ENCODE measurements around the gene ZGPAT. TPM values are rescaled to one million over a fixed set of nuclear protein-coding genes. Genes with fewer than 3 reads are reported as not detected.

ZGPAT gene
- polyA plus RNA-seq, 6 donors from 2014 or later = 25.5 to 58.2 (median 28.1) TPM

DNA sequence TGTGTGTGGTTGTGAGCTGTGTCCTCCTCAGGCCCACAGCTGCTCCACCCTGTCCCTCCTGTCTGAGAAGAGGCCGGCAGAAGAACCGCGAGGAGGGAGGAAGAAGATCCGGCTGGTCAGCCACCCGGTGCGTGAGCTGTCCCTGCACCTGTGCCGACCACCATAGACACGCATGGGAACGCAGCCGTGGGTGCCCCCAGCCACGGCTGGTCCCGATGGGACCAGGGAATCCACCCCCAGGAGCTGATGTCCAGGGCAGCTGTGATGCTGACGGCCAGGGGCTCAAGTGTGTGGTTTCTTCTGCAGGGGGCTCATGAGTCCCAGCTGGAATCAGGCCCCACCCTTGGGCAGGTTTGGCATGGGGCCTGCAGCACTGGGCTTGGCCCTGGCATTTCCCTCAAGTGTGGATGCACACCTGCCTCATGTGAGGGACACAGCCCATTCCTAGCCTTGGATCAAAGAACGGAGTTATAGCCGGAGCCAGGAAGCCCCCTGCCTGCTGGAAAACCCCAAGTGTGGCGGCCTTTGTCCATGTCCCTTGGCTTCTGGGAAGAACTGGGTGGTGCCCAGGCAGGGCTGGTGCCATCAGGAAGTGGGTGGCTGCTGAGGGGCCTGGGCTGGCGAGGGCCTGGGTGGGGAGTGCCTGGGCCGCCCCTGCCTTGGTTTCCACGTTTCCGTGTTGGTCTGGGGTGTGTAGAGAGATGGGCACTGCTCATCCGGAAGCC lies 16.0 kb upstream of the ZGPAT start:
- H3K9me3 Mint-ChIP-seq = no peaks in the 10 kb centered on the region
- H3K4me3 Mint-ChIP-seq = no peak overlapping the region
- no peak for ATAC-seq (ENCODE audit: low read depth in 2 of 2)
- DNase-seq = no peak
- H3K27ac Mint-ChIP-seq = peak overlapping the region in 1 of 6 donors; percentile 77
- no peaks in the 10 kb centered on the region for H3K27me3 Mint-ChIP-seq
- H3K4me1 Mint-ChIP-seq = peaks cover 6 to 13% (median 11%) of the 10 kb centered on the region in 3 donors
- H3K36me3 Mint-ChIP-seq = no peaks in the 10 kb centered on the region

DNA sequence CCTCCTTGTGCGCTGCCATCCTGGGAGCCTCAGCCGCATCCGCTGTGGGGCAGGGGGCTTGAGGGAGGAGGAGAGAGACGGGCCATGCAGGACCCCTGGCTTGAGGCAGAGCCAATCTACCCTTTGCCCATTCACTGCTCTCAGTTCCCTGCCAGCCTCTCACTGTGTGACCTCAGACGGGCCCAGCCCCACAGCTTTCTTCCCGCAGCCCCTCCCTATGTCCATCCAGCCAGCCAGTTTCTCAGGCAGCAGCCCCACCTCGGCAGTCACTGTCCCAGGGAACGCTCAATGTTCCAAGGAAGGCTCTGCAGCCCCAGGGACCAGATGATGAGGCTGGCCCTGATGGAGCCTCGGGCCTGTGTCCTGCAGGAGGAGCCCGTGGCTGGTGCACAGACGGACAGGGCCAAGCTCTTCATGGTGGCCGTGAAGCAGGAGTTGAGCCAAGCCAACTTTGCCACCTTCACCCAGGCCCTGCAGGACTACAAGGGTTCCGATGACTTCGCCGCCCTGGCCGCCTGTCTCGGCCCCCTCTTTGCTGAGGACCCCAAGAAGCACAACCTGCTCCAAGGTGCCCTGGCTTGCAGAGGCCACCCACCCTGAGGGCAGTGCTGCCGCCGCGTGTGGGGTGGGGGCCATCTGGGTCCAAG lies 15.3 kb upstream of the ZGPAT start:
- peaks cover 5 to 18% (median 11%) of the 10 kb centered on the region in 3 donors for H3K4me1 Mint-ChIP-seq
- no peaks in the 10 kb centered on the region for H3K27me3 Mint-ChIP-seq
- DNase-seq (no peak), ATAC-seq (ENCODE audit: low read depth in 2 of 2) (no peak)
- no peak overlapping the region for H3K4me3 Mint-ChIP-seq
- H3K27ac Mint-ChIP-seq = peak overlapping the region in 1 of 6 donors; percentile 12
- no peaks in the 10 kb centered on the region for H3K36me3 Mint-ChIP-seq
- no peaks in the 10 kb centered on the region for H3K9me3 Mint-ChIP-seq

- H3K4me3 Mint-ChIP-seq = no peak overlapping the region
- H3K36me3 Mint-ChIP-seq = no peaks in the 10 kb centered on the region
- ATAC-seq (ENCODE audit: low read depth in 2 of 2) = no peak
- peak overlapping the region in 1 of 6 donors; percentile 12 for H3K27ac Mint-ChIP-seq
- no peak for DNase-seq
- H3K9me3 Mint-ChIP-seq = no peaks in the 10 kb centered on the region
- peaks cover 5 to 18% (median 11%) of the 10 kb centered on the region in 3 donors for H3K4me1 Mint-ChIP-seq
- H3K27me3 Mint-ChIP-seq = no peaks in the 10 kb centered on the region
These were observed 14.6 kb upstream of the ZGPAT start for GRCh38 chr20:63693083-63693732.

DNA sequence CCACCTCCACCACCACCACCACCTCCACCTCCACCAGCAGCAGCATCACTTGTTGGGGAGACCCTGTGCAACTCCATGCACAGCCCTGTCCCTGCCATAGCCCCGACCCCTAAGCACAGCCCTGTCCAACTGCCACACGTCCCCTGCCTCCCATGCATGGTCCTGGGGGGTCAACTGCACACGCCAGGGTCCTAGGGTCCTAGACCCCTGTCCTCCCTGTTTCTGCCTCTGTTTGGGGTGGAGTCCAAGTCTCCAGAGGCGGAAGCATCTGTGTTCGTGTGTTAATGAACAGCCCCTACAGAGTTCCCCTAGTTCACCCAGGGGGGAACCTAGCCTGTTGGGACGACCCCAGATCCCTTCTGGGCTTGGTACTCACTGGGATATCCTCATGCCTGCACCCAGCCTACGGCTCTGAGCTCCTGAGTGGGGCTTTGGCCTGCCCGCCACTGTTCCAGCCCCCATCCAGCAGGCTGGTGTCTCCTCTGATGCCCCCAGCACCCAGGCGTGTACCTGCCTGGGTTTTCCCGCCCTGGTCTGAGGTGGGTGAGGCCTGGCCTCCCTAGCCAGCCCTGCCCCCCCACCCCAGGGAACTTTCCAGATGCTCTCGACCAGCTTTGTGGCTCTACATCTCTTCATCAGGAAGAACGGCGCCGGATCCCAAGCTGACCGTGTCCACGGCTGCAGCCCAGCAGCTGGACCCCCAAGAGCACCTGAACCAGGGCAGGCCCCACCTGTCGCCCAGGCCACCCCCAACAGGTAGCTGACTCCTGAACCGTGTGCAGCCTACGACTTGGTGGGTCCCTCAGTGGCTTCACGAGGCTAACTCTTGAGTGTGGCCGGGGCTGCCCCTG lies 13.9 kb upstream of the ZGPAT start:
- DNase-seq (no peak), ATAC-seq (ENCODE audit: low read depth in 2 of 2) (no peak)
- no peaks in the 10 kb centered on the region for H3K27me3 Mint-ChIP-seq
- no peaks in the 10 kb centered on the region for H3K9me3 Mint-ChIP-seq
- H3K36me3 Mint-ChIP-seq = no peaks in the 10 kb centered on the region
- peaks cover 5 to 18% (median 11%) of the 10 kb centered on the region in 3 donors for H3K4me1 Mint-ChIP-seq
- no peak overlapping the region for H3K27ac Mint-ChIP-seq
- H3K4me3 Mint-ChIP-seq = peak overlapping the region in 1 of 8 donors; percentile 66

- Mint-ChIP-seq H3K4me3 (no peak overlapping the region), H3K4me1 (peaks cover 5 to 18% (median 11%) of the 10 kb centered on the region in 3 donors), H3K27me3 (no peaks in the 10 kb centered on the region), H3K36me3 (no peaks in the 10 kb centered on the region), H3K27ac (no peak overlapping the region), H3K9me3 (no peaks in the 10 kb centered on the region)
- DNase-seq (no peak), ATAC-seq (ENCODE audit: low read depth in 2 of 2) (no peak)
These were observed 13.0 kb upstream of the ZGPAT start for GRCh38 chr20:63694584-63695423.

DNA sequence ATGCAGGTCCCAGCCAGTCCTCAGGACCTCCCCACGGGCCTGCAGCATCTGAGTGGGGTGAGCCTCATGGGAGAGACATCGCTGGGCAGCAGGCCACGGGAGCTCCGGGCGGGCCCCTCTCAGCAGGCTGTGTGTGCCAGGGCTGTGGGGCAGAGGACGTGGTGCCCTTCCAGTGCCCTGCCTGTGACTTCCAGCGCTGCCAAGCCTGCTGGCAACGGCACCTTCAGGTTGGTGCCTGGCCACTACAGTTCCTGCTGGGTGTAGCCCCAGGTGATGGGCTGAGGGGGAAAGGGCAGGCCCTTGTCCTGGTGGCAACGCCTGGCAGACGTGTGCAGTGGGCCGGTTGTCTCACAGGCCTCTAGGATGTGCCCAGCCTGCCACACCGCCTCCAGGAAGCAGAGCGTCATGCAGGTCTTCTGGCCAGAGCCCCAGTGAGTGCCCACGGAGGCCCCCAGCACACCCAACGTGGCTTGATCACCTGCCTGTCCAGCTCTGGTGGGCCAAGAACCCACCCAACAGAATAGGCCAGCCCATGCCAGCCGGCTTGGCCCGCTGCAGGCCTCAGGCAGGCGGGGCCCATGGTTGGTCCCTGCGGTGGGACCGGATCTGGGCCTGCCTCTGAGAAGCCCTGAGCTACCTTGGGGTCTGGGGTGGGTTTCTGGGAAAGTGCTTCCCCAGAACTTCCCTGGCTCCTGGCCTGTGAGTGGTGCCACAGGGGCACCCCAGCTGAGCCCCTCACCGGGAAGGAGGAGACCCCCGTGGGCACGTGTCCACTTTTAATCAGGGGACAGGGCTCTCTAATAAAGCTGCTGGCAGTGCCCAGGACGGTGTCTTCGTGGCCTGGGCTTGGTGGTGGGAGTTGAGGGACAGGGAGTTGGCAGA lies 12.2 kb upstream of the ZGPAT start:
- Mint-ChIP-seq H3K9me3 (no peaks in the 10 kb centered on the region), H3K4me3 (peak overlapping the region in 3 of 8 donors; percentile 33 to 51 (median 33)), H3K36me3 (no peaks in the 10 kb centered on the region), H3K4me1 (peaks cover 5 to 18% (median 11%) of the 10 kb centered on the region in 3 donors), H3K27ac (peak overlapping the region in 3 of 6 donors; percentile 41 to 80 (median 57)), H3K27me3 (no peaks in the 10 kb centered on the region)
- no peak for DNase-seq
- no peak for ATAC-seq (ENCODE audit: low read depth in 2 of 2)

- DNase-seq = peak; percentile 40
- H3K27me3 Mint-ChIP-seq = no peaks in the 10 kb centered on the region
- no peaks in the 10 kb centered on the region for H3K36me3 Mint-ChIP-seq
- peak overlapping the region in 2 of 6 donors; percentile 57 to 80 for H3K27ac Mint-ChIP-seq
- peak overlapping the region in 4 of 8 donors; percentile 32 to 56 (median 42) for H3K4me3 Mint-ChIP-seq
- peaks cover 5 to 18% (median 10%) of the 10 kb centered on the region in 3 donors for H3K4me1 Mint-ChIP-seq
- no peaks in the 10 kb centered on the region for H3K9me3 Mint-ChIP-seq
- peak; percentile 83 to 88 for ATAC-seq (ENCODE audit: low read depth in 2 of 2)
These were observed 11.6 kb upstream of the ZGPAT start for GRCh38 chr20:63696306-63696627.

GRCh38 chr20:63696628-63697356 lies 11.0 kb upstream of the ZGPAT start, which contains the start of gene TNFRSF6B:
Gene TNFRSF6B, plus strand, starts transcription at chr20:63696652. Its CDS starts 116 bp downstream, at chr20:63696768.
- Mint-ChIP-seq H3K36me3 (no peaks in the 10 kb centered on the region), H3K4me3 (peak within 1 kb of the TSS in 6 of 8 donors; percentile 41 to 63 (median 54)), H3K4me1 (peaks cover 5 to 13% (median 6%) of the 10 kb centered on the region in 3 donors), H3K27me3 (no peaks in the 10 kb centered on the region), H3K27ac (peak within 1 kb of the TSS in 4 of 6 donors; percentile 29 to 80 (median 49)), H3K9me3 (no peaks in the 10 kb centered on the region)
- ATAC-seq (ENCODE audit: low read depth in 2 of 2) (peak; percentile 9 to 17), DNase-seq (no peak)

GRCh38 chr20:63697357-63697867 lies 10.4 kb upstream of the ZGPAT start:
- peaks cover 5 to 13% (median 6%) of the 10 kb centered on the region in 3 donors for H3K4me1 Mint-ChIP-seq
- H3K4me3 Mint-ChIP-seq = peak overlapping the region in 5 of 8 donors; percentile 9 to 63 (median 53)
- no peaks in the 10 kb centered on the region for H3K9me3 Mint-ChIP-seq
- no peaks in the 10 kb centered on the region for H3K27me3 Mint-ChIP-seq
- ATAC-seq (ENCODE audit: low read depth in 2 of 2) (no peak), DNase-seq (no peak)
- no peaks in the 10 kb centered on the region for H3K36me3 Mint-ChIP-seq
- peak overlapping the region in 1 of 6 donors; percentile 29 for H3K27ac Mint-ChIP-seq

- H3K9me3 Mint-ChIP-seq = no peaks in the 10 kb centered on the region
- no peaks in the 10 kb centered on the region for H3K27me3 Mint-ChIP-seq
- no peaks in the 10 kb centered on the region for H3K36me3 Mint-ChIP-seq
- H3K4me1 Mint-ChIP-seq = peaks cover 5 to 13% (median 6%) of the 10 kb centered on the region in 3 donors
- ATAC-seq (ENCODE audit: low read depth in 2 of 2) (no peak), DNase-seq (no peak)
- H3K4me3 Mint-ChIP-seq = peak overlapping the region in 3 of 8 donors; percentile 9 to 53 (median 15)
- no peak overlapping the region for H3K27ac Mint-ChIP-seq
These were observed 9.8 kb upstream of the ZGPAT start for GRCh38 chr20:63697868-63698545.
